Spleen (tissue), 11 donors: Measurements from ENCODE around the gene DGKA. TPM values are rescaled to one million over a fixed set of nuclear protein-coding genes. Genes with fewer than 3 reads are reported as not detected.

Experiments
- DNase-seq: peaks from one replicate; pipeline ENCODE4 v3.0.0-alpha.2; 2020
- H3K27ac ChIP-seq, 8 donors: fragments of 200-600 bp; sonication (generic) in 7 of 8; 1 replicate in 4 of 8; 2 replicates in 4 of 8; pipeline versions ENCODE4 v1.5.0 to v1.8.0; 2016 to 2021; ENCODE audit warnings: inconsistent platforms in 4 of 8, mild to moderate bottlenecking in 4 of 8, moderate library complexity in 1 of 8
- H3K27me3 ChIP-seq, 7 donors: fragments of 200-600 bp; sonication (generic) in 6 of 7; replicated peaks in 1 of 7; 1 replicate in 4 of 7; 2 replicates in 3 of 7; pipeline versions ENCODE4 v1.5.0 to v1.8.0; 2016 to 2021; ENCODE audit warnings: inconsistent platforms in 3 of 7, mild to moderate bottlenecking in 1 of 7
- H3K36me3 ChIP-seq, 6 donors: fragments of 200-600 bp; sonication (generic) in 5 of 6; 1 replicate in 4 of 6; 2 replicates in 2 of 6; pipeline versions ENCODE4 v1.5.0 to v1.8.0; 2016 to 2021; ENCODE audit warnings: inconsistent platforms in 2 of 6
- H3K4me1 ChIP-seq, 6 donors: fragments of 200-600 bp; sonication (generic) in 5 of 6; 1 replicate in 3 of 6; 2 replicates in 3 of 6; pipeline versions ENCODE4 v1.5.0 to v1.8.0; 2016 to 2021; ENCODE audit warnings: inconsistent platforms in 3 of 6
- H3K4me3 ChIP-seq, 8 donors: fragments of 200-600 bp; sonication (generic) in 7 of 8; 1 replicate in 4 of 8; 2 replicates in 4 of 8; pipeline versions ENCODE4 v1.5.0 to v1.8.0; 2016 to 2021; ENCODE audit warnings: inconsistent platforms in 4 of 8, mild to moderate bottlenecking in 4 of 8, moderate library complexity in 2 of 8
- H3K9me3 ChIP-seq, 8 donors: fragments of 200-600 bp; sonication (generic) in 7 of 8; 1 replicate in 4 of 8; 2 replicates in 4 of 8; pipeline versions ENCODE4 v1.5.0 to v1.8.0; 2016 to 2021; ENCODE audit warnings: inconsistent platforms in 4 of 8
- CTCF ChIP-seq, 11 experiments: fragments of 200-600 bp in 7 of 11; fragments of 450-650 bp in 4 of 11; sonication (generic) in 4 of 11; IDR thresholded peaks in 8 of 11; conservative IDR thresholded peaks in 3 of 11; 1 replicate in 7 of 11; 2 replicates in 4 of 11; pipeline versions ENCODE4 v1.4.0 to v1.8.0; 2016 to 2021; ENCODE audit warnings: antibody characterized with exemption in 11 of 11, inconsistent platforms in 4 of 11, mild to moderate bottlenecking in 1 of 11
- POLR2A ChIP-seq, 3 donors: fragments of 450-650 bp; IDR thresholded peaks; one replicate each; pipeline ENCODE4 v1.5.1; 2017; ENCODE audit warnings: antibody characterized with exemption in 3 of 3, mild to moderate bottlenecking in 1 of 3
- POLR2AphosphoS5 ChIP-seq, 3 donors: sonication (generic); formaldehyde crosslinking; IDR thresholded peaks; one replicate each; pipeline ENCODE4 v1.5.1; 2017; ENCODE audit warnings: antibody characterized with exemption in 3 of 3
- WGBS, 5 donors: extraction: QIAGEN DNeasy Blood & Tissue Kit in 3 of 5; methylation state at CpG; one replicate each; pipeline versions ENCODE4 v1.1.5 to v1.1.7; 2013 to 2018; 5-methylcytosine and 5-hydroxymethylcytosine counted together
- intact Hi-C: fragments of 100-400 bp; cut with DNase I; formaldehyde crosslinking; loops from one replicate; pipeline ENCODE4 v1.15.0; 2023; ENCODE audit warnings: low total_unique reads
- polyA plus RNA-seq, 3 donors: library from polyadenylated mRNA; stranded (reverse); fragments of 200-250 nt; gene quantifications; one replicate each; pipeline ENCODE4 v1.2.1, GENCODE V29; 2013
- total RNA-seq, 7 donors: library from RNA; depleted of rRNA in 3 of 7; stranded (reverse); fragments of >200 nt in 3 of 7; fragmentation: NEBNext Ultra II Directional in 4 of 7; extraction: Animal tissue kit (Norgen Biotek cat#: 25700) in 4 of 7; gene quantifications; one replicate each; pipeline versions ENCODE4 v1.1.0 to v1.2.1, GENCODE V29; 2016 to 2021
- donor health status: healthy with polysubstance abuse.
- donor health status: DM: no; HTN: no; CAD: no; lungs with moderate emphysema.
- donor health status: DM: no; HTN: no; CAD: no.
- donor health status: Bipolar disorder and iron deficiency.
- donor health status: healthy.
- donor health status: DM: no; HTN: no; CAD: no.
- donor health status: DM: yes; HTN: yes; CAD: no.

The DGKA gene
- total and polyA plus RNA-seq, 10 donors = 73.8 to 261 (median 174) TPM

GRCh38 chr12:55991110-55991509 is 60.1 kb downstream of the DGKA start:
- H3K27ac ChIP-seq = no peak overlapping the region
- H3K27me3 ChIP-seq = no peaks in the 10 kb centered on the region
- no peak overlapping the region for H3K4me3 ChIP-seq
- peaks cover 0 to 8% (median 2%) of the 10 kb centered on the region in 6 donors for H3K4me1 ChIP-seq
- H3K9me3 ChIP-seq = no peaks in the 10 kb centered on the region
- no peak for DNase-seq
- WGBS, 5 donors = 85 to 96% (median 88%) methylated on average over 3 of the region's 3 CpGs
- peaks cover 7 to 95% (median 85%) of the 10 kb centered on the region in 6 donors for H3K36me3 ChIP-seq
- TF ChIP-seq CTCF (IDR thresholded peaks at IDR 0.05 in 8 of 11, conservative IDR thresholded peaks at IDR 0.05 in 3 of 11) (no peak), POLR2A (IDR thresholded peaks at IDR 0.05) (no peak), POLR2AphosphoS5 (IDR thresholded peaks at IDR 0.05) (no peak)
- intact Hi-C loops = no loop called here

GRCh38 chr12:55993230-55993853 is 62.4 kb downstream of the DGKA start:
- Histone ChIP-seq H3K27me3 (no peaks in the 10 kb centered on the region), H3K36me3 (peaks cover 7 to 73% (median 64%) of the 10 kb centered on the region in 6 donors), H3K27ac (peak overlapping the region in 1 of 8 donors; percentile 10), H3K4me3 (no peak overlapping the region), H3K4me1 (peaks cover 0 to 30% (median 21%) of the 10 kb centered on the region in 6 donors), H3K9me3 (no peaks in the 10 kb centered on the region)
- WGBS, 5 donors = 82 to 97% (median 87%) methylated on average over 4 of the region's 4 CpGs
- TF ChIP-seq POLR2AphosphoS5 (IDR thresholded peaks at IDR 0.05) = no peak
- no peak for TF ChIP-seq CTCF (IDR thresholded peaks at IDR 0.05 in 8 of 11, conservative IDR thresholded peaks at IDR 0.05 in 3 of 11)
- DNase-seq = no peak
- intact Hi-C loops = no loop called here

GRCh38 chr12:55995366-55995765 is 64.4 kb downstream of the DGKA start:
- Histone ChIP-seq H3K4me3 (no peak overlapping the region), H3K27ac (peak overlapping the region in 1 of 8 donors; percentile 88), H3K36me3 (peaks cover 7 to 62% (median 46%) of the 10 kb centered on the region in 6 donors), H3K4me1 (peaks cover 0 to 35% (median 23%) of the 10 kb centered on the region in 6 donors), H3K9me3 (no peaks in the 10 kb centered on the region), H3K27me3 (no peaks in the 10 kb centered on the region)
- TF ChIP-seq POLR2AphosphoS5 (IDR thresholded peaks at IDR 0.05) (no peak), POLR2A (IDR thresholded peaks at IDR 0.05) (no peak), CTCF (IDR thresholded peaks at IDR 0.05 in 8 of 11, conservative IDR thresholded peaks at IDR 0.05 in 3 of 11) (no peak)
- no peak for DNase-seq
- intact Hi-C loops = loop anchor here (5.0 kb wide), 1 partner anchor 47 kb away; the partner anchor contains the start of gene RPS26
- WGBS, 5 donors = 81 to 91% (median 86%) methylated on average over 8 of the region's 8 CpGs

GRCh38 chr12:55996201-55996714 is 65.3 kb downstream of the DGKA start:
- Histone ChIP-seq H3K27ac (peak overlapping the region in 7 of 8 donors; percentile 65 to 88 (median 85)), H3K4me3 (peak overlapping the region; percentile 28 to 78 (median 52)), H3K36me3 (peaks cover 0 to 55% (median 37%) of the 10 kb centered on the region in 6 donors), H3K27me3 (no peaks in the 10 kb centered on the region), H3K4me1 (peaks cover 0 to 35% (median 23%) of the 10 kb centered on the region in 6 donors), H3K9me3 (no peaks in the 10 kb centered on the region)
- TF ChIP-seq CTCF (IDR thresholded peaks at IDR 0.05 in 8 of 11, conservative IDR thresholded peaks at IDR 0.05 in 3 of 11) = peak; percentile 60 to 90 (median 82)
- no peak for TF ChIP-seq POLR2AphosphoS5 (IDR thresholded peaks at IDR 0.05)
- no peak for TF ChIP-seq POLR2A (IDR thresholded peaks at IDR 0.05)
- peak; percentile 79 for DNase-seq
- intact Hi-C loops = loop anchor here (5.0 kb wide), 1 partner anchor 46 kb away; the partner anchor contains the start of gene RPS26
- 25 to 33% (median 29%) methylated on average over 14 of the region's 14 CpGs for WGBS, 5 donors
